Prostate gland (tissue), 2 donors: ENCODE measurements around the gene PAPPA.

Experiments used
- CTCF ChIP-seq, 4 experiments: fragments of 200-600 bp in 2 of 4; fragments of 450-650 bp in 2 of 4; sonication (generic) in 2 of 4; IDR thresholded peaks; 1 replicate in 3 of 4; 2 replicates in 1 of 4; pipeline ENCODE4 v1.5.1; 2016 to 2019; ENCODE audit warnings: antibody characterized with exemption in 4 of 4, mild to moderate bottlenecking in 2 of 4, moderate library complexity in 2 of 4
- POLR2A ChIP-seq: fragments of 450-650 bp; IDR thresholded peaks from one replicate; pipeline ENCODE4 v1.6.1; 2016; ENCODE audit warnings: antibody characterized with exemption, mild to moderate bottlenecking

GRCh38 chr9:116350213-116350612 is 196.6 kb downstream of the PAPPA start:
- no peak for TF ChIP-seq CTCF (IDR thresholded peaks at IDR 0.05)
- no peak for TF ChIP-seq POLR2A
